DOHH2 (cell line): ENCODE results near the gene MICAL2.

Source experiments
- H3F3A ChIP-seq: fragments of 200-600 bp; sonication (generic), shearing (Covaris generic); 2 replicates; pipeline ENCODE4 v1.6.0; 2016; ENCODE audit warnings: antibody characterized with exemption, mild to moderate bottlenecking; ENCODE audit not compliant: control insufficient read depth, insufficient read depth
- H3K27ac ChIP-seq: fragments of 200-600 bp; sonication (generic); 2 replicates; pipeline ENCODE4 v1.5.1; 2014; ENCODE audit warnings: low read depth, mild to moderate bottlenecking, low read length, moderate library complexity
- H3K27me3 ChIP-seq: fragments of 200-600 bp; sonication (generic); 2 replicates; pipeline ENCODE4 v1.6.1; 2014; ENCODE audit warnings: mild to moderate bottlenecking, low read length, mixed read lengths; ENCODE audit not compliant: control insufficient read depth
- H3K36me3 ChIP-seq: fragments of 200-600 bp; sonication (generic); 2 replicates; pipeline ENCODE4 v1.6.1; 2014; ENCODE audit warnings: mild to moderate bottlenecking, low read length, moderate library complexity, mixed read lengths; ENCODE audit not compliant: control insufficient read depth
- H3K4me1 ChIP-seq: fragments of 200-600 bp; sonication (generic); 2 replicates; pipeline ENCODE4 v1.6.1; 2014; ENCODE audit warnings: mild to moderate bottlenecking, low read length, mixed read lengths; ENCODE audit not compliant: control insufficient read depth
- H3K4me2 ChIP-seq: fragments of 200-600 bp; sonication (generic); 2 replicates; pipeline ENCODE4 v1.6.0; 2014; ENCODE audit warnings: mild to moderate bottlenecking, low read length, moderate library complexity
- H3K4me3 ChIP-seq: fragments of 200-600 bp; sonication (generic); 2 replicates; pipeline ENCODE4 v1.5.1; 2014; ENCODE audit warnings: mild to moderate bottlenecking, low read length, mixed read lengths
- H3K79me2 ChIP-seq: fragments of 200-600 bp; sonication (generic); 2 replicates; pipeline ENCODE4 v1.6.1; 2014; ENCODE audit warnings: mild to moderate bottlenecking, low read length, mixed read lengths; ENCODE audit not compliant: control insufficient read depth
- H3K9me2 ChIP-seq: fragments of 200-600 bp; sonication (generic); replicated peaks from 2 replicates; pipeline ENCODE4 v1.6.1; 2014; ENCODE audit warnings: mild to moderate bottlenecking, low read length, mixed read lengths; ENCODE audit not compliant: control insufficient read depth
- H3K9me3 ChIP-seq: fragments of 200-600 bp; sonication (generic); 2 replicates; pipeline ENCODE4 v1.6.1; 2014; ENCODE audit warnings: antibody characterized with exemption, low read length, mixed read lengths; ENCODE audit not compliant: control insufficient read depth, insufficient read depth
- H4K20me1 ChIP-seq: fragments of 200-600 bp; sonication (generic); 2 replicates; pipeline ENCODE4 v1.6.0; 2014; ENCODE audit warnings: low read depth, mild to moderate bottlenecking, antibody characterized with exemption, low read length, moderate library complexity; ENCODE audit not compliant: control insufficient read depth, insufficient read depth
- CTCF ChIP-seq: fragments of 200-600 bp; sonication (generic); IDR thresholded peaks from one replicate; pipeline ENCODE4 v1.5.1; 2014; ENCODE audit warnings: antibody characterized with exemption, mild to moderate bottlenecking, low read depth, low read length; ENCODE audit not compliant: poor library complexity, severe bottlenecking
- EZH2phosphoT487 ChIP-seq: fragments of 200-600 bp; sonication (generic); IDR thresholded peaks from 2 replicates; pipeline ENCODE4 v1.6.1; 2017; ENCODE audit warnings: borderline replicate concordance, mild to moderate bottlenecking, antibody characterized with exemption, low read length, moderate library complexity, mixed read lengths

Gene MICAL2, protein sequence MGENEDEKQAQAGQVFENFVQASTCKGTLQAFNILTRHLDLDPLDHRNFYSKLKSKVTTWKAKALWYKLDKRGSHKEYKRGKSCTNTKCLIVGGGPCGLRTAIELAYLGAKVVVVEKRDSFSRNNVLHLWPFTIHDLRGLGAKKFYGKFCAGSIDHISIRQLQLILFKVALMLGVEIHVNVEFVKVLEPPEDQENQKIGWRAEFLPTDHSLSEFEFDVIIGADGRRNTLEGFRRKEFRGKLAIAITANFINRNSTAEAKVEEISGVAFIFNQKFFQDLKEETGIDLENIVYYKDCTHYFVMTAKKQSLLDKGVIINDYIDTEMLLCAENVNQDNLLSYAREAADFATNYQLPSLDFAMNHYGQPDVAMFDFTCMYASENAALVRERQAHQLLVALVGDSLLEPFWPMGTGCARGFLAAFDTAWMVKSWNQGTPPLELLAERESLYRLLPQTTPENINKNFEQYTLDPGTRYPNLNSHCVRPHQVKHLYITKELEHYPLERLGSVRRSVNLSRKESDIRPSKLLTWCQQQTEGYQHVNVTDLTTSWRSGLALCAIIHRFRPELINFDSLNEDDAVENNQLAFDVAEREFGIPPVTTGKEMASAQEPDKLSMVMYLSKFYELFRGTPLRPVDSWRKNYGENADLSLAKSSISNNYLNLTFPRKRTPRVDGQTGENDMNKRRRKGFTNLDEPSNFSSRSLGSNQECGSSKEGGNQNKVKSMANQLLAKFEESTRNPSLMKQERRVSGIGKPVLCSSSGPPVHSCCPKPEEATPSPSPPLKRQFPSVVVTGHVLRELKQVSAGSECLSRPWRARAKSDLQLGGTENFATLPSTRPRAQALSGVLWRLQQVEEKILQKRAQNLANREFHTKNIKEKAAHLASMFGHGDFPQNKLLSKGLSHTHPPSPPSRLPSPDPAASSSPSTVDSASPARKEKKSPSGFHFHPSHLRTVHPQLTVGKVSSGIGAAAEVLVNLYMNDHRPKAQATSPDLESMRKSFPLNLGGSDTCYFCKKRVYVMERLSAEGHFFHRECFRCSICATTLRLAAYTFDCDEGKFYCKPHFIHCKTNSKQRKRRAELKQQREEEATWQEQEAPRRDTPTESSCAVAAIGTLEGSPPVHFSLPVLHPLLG

DNA sequence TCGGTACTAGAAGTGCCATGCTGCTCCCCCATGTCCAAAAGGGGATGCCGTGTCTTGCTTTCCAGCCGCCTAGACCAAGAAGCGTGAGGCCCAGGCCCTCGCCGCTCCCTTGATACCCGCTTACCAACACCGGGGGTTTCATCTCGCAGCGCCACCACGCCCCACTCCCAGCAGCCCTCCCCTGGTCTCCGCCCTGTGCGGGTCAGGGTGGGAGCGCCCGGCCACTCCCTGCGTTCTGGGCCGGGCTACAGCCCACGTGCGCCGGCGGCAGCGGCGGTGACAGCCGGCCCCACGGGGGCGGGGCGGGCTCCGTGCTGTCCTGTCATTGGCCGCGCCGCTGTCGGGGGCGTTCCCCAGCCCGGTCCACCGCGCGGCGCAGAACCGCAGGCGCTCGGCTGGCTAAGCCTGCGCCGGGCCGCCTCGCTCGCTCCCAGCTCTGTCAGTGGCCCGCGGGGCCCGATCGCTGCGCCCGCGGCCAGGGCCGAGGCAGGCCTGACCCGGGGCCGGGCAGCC is at the start of gene MICAL2:
Gene MICAL2, plus strand, starts transcription at position 390 of the 513 bp plus-strand sequence. CDS start 51,566 bp downstream, outside the sequence.
- Histone ChIP-seq H3K27ac (no peak within 1 kb of the TSS), H3K27me3 (no peaks in the 10 kb centered on the region), H3F3A (no peaks in the 10 kb centered on the region), H3K4me1 (no peaks in the 10 kb centered on the region), H3K79me2 (no peaks in the 10 kb centered on the region), H3K36me3 (no peaks in the 10 kb centered on the region), H3K4me2 (no peak within 1 kb of the TSS), H3K9me3 (no peaks in the 10 kb centered on the region), H3K4me3 (no peak within 1 kb of the TSS), H4K20me1 (no peaks in the 10 kb centered on the region), H3K9me2 (no peaks in the 10 kb centered on the region)
- TF ChIP-seq EZH2phosphoT487 (no peak), CTCF (no peak)

DNA sequence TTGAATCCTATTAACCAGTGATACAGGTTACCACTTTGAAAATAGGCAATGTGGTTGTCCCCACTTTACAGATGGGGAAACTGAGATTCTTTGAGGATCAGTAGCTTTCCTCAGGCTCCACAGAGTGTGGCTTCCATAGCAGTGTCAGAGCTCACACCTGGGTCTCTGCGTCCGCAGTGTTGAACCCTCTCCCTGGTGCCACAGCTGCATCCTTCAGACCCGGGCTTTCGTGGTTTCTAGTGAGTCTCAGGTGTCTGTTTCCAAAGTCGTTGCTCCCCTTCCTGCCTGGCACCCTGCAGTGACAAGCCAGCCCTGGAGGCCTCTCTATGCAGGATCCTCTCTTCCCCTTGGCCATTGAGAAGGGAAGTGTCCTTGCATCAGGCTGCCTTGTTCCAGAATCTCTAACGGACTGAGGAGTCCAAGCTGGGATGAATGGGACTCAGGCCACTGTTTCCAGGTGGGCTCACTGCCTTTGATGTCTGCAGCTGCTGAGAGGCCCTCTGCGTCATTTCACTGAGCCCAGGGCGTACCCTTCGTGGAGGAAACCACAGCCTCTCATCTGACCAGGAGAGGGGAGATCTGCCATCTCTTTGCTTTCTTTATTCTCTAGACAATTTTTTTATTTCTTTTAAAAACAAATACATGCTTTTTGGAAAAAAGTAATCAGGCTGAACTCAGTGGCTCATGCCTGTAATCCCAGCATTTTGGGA is 48.4 kb upstream of the MICAL2 start:
- Histone ChIP-seq H3K27me3 (0 out of 2 replicates have a peak, but pooled peaks cover 2% of the 10 kb centered on the region), H3K9me2 (no peaks in the 10 kb centered on the region), H4K20me1 (no peaks in the 10 kb centered on the region), H3K4me3 (no peak overlapping the region), H3F3A (no peaks in the 10 kb centered on the region), H3K4me1 (no peaks in the 10 kb centered on the region), H3K4me2 (no peak overlapping the region), H3K79me2 (no peaks in the 10 kb centered on the region), H3K36me3 (no peaks in the 10 kb centered on the region), H3K9me3 (no peaks in the 10 kb centered on the region), H3K27ac (no peak overlapping the region)
- TF ChIP-seq CTCF (no peak), EZH2phosphoT487 (no peak)

DNA sequence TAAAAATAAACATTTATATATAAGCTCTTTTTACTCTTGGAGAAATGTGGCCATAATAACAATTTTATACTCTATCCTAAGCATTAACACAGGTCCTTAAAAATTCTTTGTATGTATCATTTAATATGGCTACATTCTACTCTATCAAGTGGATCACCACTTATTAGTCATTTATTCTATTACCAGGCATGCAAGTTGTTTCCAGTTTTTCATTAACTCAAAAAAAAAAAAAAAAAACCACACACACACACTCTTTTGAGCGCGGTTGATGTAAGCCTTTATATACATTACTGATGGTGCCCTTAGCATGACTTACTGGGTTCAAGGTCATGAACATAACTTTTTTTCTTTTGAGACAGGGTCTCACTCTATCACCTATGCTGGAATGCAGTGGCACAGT is 47.1 kb upstream of the MICAL2 start:
- no peaks in the 10 kb centered on the region for H3K36me3 ChIP-seq
- H3K27ac ChIP-seq = no peak overlapping the region
- no peaks in the 10 kb centered on the region for H3K9me3 ChIP-seq
- 0 out of 2 replicates have a peak, but pooled peaks cover 2% of the 10 kb centered on the region for H3K27me3 ChIP-seq
- H3K4me3 ChIP-seq = no peak overlapping the region
- H3K4me1 ChIP-seq = no peaks in the 10 kb centered on the region
- no peak overlapping the region for H3K4me2 ChIP-seq
- H3F3A ChIP-seq = no peaks in the 10 kb centered on the region
- TF ChIP-seq EZH2phosphoT487 (no peak), CTCF (no peak)
- no peaks in the 10 kb centered on the region for H3K79me2 ChIP-seq
- no peaks in the 10 kb centered on the region for H4K20me1 ChIP-seq
- H3K9me2 ChIP-seq = no peaks in the 10 kb centered on the region
